ENCODE results near the gene PPP3CA. TPM values are rescaled to one million over a fixed set of nuclear protein-coding genes. Genes with fewer than 3 reads are reported as not detected.

The PPP3CA gene
- total RNA-seq, 4 donors from 2014 or later = 41.1 to 69.5 (median 53.6) TPM

- no peak for TF ChIP-seq CTCF (IDR thresholded peaks at IDR 0.05; ENCODE audit: low read depth)
Observed at GRCh38 chr4:101218346-101218745, 129.0 kb downstream of the PPP3CA start.

DNA sequence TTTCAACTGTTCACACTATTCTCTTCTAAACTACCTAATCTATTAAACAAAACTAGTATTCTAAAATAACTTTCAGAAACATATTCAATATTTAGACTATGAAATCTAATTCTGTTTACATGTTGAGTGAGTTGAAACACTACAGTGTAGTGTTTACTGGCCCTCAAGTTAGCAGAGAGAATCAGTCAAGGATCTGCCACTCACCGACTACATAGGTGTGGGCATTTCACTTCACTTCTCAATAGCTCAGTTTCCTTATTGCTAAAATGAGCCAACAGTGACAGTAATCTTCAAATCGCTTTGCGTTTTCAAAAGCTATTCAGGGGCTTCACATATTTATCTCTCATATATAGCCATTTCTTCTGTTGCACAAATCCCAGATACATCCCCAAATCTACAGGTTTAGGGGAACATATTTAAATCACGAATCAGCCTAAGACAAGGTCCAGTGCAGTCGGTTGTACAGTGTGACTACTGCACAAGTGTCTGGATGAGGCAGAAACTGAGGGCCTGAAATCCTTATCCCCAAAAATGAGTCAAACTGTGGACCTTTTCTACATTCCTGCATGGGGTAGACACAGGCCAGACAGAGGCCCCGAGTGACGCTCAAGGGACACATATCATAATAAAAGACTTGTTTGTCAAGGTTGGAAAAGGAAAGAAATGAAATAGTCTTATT is 129.8 kb downstream of the PPP3CA start:
- no peak for TF ChIP-seq CTCF (IDR thresholded peaks at IDR 0.05; ENCODE audit: low read depth)

DNA sequence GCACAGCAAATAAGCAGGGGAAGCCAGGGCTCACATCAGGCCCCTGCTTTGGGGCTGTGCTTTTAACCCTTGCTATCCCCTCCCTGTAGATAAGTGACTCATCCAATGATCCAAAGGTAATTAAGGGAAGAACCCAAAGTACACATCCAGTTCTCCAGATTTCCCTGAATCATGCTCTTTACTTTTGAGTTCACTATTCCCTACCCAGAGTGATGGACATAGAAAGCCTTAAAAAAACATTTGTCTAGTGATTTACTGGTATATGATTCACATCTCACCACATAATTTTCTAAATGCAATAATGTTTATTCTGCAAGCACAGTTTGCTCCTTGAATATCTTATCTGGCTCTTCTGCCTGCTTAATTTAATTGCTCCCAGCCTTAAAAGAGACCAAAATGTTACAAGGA is 136.2 kb downstream of the PPP3CA start:
- TF ChIP-seq CTCF (IDR thresholded peaks at IDR 0.05; ENCODE audit: low read depth) = no peak

- no peak for TF ChIP-seq CTCF (IDR thresholded peaks at IDR 0.05; ENCODE audit: low read depth)
Observed at GRCh38 chr4:101210331-101210730, 137.0 kb downstream of the PPP3CA start.

DNA sequence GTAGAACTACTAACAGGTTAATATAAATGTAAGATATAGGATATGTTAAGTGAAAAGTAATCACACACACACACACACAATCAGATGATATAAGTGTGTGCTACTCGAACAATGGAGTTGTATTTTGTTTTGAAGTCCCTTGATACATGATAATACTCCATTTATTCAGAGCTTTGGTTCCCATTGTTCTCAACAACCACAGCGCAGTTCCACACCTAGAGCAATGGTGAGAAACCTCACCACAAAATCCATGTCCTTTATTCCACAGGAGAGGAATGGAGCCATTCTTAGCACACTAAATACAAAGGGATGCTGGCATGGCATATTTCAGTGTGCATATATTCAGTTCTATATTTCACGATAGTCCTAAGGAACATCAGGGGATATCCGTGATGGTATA is 139.2 kb downstream of the PPP3CA start:
- no peak for TF ChIP-seq CTCF (IDR thresholded peaks at IDR 0.05; ENCODE audit: low read depth)

DNA sequence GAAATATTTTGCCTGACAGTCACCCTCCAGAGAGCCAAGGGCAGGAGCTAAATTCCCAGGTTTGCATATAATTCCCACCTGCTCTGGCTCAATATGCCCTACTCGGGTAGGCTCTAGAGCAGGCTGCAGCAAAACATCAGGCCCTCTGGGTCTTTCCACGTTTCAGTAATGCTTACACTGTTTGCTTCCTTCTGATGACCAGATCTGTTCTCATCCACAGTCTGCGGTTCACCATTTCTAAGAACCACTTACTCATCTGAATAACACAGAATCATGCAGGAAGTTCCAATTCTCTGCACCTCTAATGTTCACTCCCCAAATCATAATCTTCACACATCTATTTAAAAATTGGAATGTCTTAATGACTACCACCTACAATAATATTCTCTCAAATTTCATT is 141.4 kb downstream of the PPP3CA start:
- TF ChIP-seq CTCF (IDR thresholded peaks at IDR 0.05; ENCODE audit: low read depth) = no peak

GRCh38 chr4:101201421-101201820 is 145.9 kb downstream of the PPP3CA start:
- no peak for TF ChIP-seq CTCF (IDR thresholded peaks at IDR 0.05; ENCODE audit: low read depth)
